ENCODE data around the gene FAM227A. TPM values are rescaled to one million over a fixed set of nuclear protein-coding genes. Genes with fewer than 3 reads are reported as not detected.

The FAM227A gene
- total and polyA plus RNA-seq, 2 of the 13 experiments (the other 11 are each of a cell fraction or from before 2014, with no cell fraction given) = 1.0 to 1.5 TPM

DNA sequence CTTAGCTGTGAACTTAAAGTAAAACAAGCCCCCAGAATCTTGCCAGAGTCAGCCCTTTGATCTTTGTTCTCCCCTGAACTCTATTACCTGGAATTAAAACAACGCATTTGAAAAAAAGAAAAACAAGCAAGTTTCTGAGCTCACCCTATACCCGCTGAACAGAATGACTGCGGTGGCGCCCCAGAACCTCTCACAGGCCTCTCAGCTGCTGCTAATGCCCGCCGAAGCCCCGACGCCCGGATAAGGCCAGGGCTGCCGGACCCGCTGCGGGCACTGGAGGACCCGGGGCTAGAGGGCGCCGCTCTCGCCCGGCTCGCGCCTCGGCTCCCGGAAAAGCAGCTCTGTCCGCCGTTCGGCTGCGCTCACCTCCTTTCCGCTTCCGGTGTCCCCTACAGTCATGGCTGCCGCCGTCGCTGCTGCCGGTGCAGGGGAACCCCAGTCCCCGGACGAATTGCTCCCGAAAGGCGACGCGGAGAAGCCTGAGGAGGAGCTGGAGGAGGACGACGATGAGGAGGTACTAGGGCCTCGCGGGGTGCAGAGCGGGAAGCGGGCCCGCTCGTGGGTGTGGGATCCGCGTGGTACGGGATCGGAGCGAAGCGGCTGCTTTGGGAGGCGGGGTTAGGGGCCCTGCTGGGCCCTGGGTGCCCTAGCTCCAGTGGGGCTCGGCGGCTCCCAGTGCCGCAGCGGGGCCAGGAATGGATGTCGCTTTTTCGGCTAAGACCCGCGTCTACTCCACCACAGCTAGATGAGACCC, 25.6 kb upstream of the FAM227A start, which contains the start of gene TOMM22 (continued):
- TF ChIP-seq, protein P1, sequence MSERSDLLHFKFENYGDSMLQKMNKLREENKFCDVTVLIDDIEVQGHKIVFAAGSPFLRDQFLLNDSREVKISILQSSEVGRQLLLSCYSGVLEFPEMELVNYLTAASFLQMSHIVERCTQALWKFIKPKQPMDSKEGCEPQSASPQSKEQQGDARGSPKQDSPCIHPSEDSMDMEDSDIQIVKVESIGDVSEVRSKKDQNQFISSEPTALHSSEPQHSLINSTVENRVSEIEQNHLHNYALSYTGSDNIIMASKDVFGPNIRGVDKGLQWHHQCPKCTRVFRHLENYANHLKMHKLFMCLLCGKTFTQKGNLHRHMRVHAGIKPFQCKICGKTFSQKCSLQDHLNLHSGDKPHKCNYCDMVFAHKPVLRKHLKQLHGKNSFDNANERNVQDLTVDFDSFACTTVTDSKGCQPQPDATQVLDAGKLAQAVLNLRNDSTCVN (CRISPR knock-in tag; IDR thresholded peaks at IDR 0.05; ENCODE audit: borderline replicate concordance) = peak; percentile 70; the same call in 1 of the 2 replicates
- TF ChIP-seq FOXP1 (IDR thresholded peaks at IDR 0.05) (no peak), FOXP1 (CRISPR knock-in tag; IDR thresholded peaks at IDR 0.05) (0 out of 2 replicates have a peak, but pooled peaks have one; percentile 22), KAT2B (IDR thresholded peaks at IDR 0.05; ENCODE audit: borderline replicate concordance, low read depth, low read length) (no peak), MBNL3 (CRISPR knock-in tag; conservative IDR thresholded peaks at IDR 0.05) (no peak), HDAC2 (CRISPR knock-in tag; IDR thresholded peaks at IDR 0.05) (peak; percentile 94), ZNF10 (CRISPR knock-in tag; IDR thresholded peaks at IDR 0.05; ENCODE audit: borderline replicate concordance, low read depth) (no peak), GFI1 (CRISPR knock-in tag; IDR thresholded peaks at IDR 0.05; ENCODE audit: borderline replicate concordance) (peak; percentile 63; the same call in 1 of the 2 replicates), ZNF563 (CRISPR knock-in tag; IDR thresholded peaks at IDR 0.05) (peak; percentile 81), ZZZ3 (CRISPR knock-in tag; IDR thresholded peaks at IDR 0.05; ENCODE audit: borderline replicate concordance) (peak; percentile 95; the same call in 1 of the 2 replicates), ZSCAN22 (CRISPR knock-in tag; IDR thresholded peaks at IDR 0.05) (no peak), YY1 (IDR thresholded peaks at IDR 0.05; ENCODE audit: insufficient read depth, insufficient replicate concordance, low read depth, low read length) (peak; percentile 99), ZNF781 (CRISPR knock-in tag; IDR thresholded peaks at IDR 0.05; ENCODE audit: borderline replicate concordance, not compliant biosample characterization) (peak; percentile 56), CAMTA2 (CRISPR knock-in tag; IDR thresholded peaks at IDR 0.05; ENCODE audit: borderline replicate concordance) (peak; percentile 97; the same call in 1 of the 2 replicates), ZNF570 (CRISPR knock-in tag; IDR thresholded peaks at IDR 0.05; ENCODE audit: borderline replicate concordance) (0 out of 2 replicates have a peak, but pooled peaks have one; percentile 58)
- TF ChIP-seq, protein P2, sequence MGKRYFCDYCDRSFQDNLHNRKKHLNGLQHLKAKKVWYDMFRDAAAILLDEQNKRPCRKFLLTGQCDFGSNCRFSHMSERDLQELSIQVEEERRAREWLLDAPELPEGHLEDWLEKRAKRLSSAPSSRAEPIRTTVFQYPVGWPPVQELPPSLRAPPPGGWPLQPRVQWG (CRISPR knock-in tag; IDR thresholded peaks at IDR 0.05; ENCODE audit: borderline replicate concordance, low read depth) = peak; percentile 83; the same call in 1 of the 2 replicates
- TF ChIP-seq, protein P3, sequence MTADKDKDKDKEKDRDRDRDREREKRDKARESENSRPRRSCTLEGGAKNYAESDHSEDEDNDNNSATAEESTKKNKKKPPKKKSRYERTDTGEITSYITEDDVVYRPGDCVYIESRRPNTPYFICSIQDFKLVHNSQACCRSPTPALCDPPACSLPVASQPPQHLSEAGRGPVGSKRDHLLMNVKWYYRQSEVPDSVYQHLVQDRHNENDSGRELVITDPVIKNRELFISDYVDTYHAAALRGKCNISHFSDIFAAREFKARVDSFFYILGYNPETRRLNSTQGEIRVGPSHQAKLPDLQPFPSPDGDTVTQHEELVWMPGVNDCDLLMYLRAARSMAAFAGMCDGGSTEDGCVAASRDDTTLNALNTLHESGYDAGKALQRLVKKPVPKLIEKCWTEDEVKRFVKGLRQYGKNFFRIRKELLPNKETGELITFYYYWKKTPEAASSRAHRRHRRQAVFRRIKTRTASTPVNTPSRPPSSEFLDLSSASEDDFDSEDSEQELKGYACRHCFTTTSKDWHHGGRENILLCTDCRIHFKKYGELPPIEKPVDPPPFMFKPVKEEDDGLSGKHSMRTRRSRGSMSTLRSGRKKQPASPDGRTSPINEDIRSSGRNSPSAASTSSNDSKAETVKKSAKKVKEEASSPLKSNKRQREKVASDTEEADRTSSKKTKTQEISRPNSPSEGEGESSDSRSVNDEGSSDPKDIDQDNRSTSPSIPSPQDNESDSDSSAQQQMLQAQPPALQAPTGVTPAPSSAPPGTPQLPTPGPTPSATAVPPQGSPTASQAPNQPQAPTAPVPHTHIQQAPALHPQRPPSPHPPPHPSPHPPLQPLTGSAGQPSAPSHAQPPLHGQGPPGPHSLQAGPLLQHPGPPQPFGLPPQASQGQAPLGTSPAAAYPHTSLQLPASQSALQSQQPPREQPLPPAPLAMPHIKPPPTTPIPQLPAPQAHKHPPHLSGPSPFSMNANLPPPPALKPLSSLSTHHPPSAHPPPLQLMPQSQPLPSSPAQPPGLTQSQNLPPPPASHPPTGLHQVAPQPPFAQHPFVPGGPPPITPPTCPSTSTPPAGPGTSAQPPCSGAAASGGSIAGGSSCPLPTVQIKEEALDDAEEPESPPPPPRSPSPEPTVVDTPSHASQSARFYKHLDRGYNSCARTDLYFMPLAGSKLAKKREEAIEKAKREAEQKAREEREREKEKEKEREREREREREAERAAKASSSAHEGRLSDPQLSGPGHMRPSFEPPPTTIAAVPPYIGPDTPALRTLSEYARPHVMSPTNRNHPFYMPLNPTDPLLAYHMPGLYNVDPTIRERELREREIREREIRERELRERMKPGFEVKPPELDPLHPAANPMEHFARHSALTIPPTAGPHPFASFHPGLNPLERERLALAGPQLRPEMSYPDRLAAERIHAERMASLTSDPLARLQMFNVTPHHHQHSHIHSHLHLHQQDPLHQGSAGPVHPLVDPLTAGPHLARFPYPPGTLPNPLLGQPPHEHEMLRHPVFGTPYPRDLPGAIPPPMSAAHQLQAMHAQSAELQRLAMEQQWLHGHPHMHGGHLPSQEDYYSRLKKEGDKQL (CRISPR knock-in tag; IDR thresholded peaks at IDR 0.05; ENCODE audit: low read depth) = peak; percentile 27; the same call in 1 of the 2 replicates
- TF ChIP-seq, protein P4, sequence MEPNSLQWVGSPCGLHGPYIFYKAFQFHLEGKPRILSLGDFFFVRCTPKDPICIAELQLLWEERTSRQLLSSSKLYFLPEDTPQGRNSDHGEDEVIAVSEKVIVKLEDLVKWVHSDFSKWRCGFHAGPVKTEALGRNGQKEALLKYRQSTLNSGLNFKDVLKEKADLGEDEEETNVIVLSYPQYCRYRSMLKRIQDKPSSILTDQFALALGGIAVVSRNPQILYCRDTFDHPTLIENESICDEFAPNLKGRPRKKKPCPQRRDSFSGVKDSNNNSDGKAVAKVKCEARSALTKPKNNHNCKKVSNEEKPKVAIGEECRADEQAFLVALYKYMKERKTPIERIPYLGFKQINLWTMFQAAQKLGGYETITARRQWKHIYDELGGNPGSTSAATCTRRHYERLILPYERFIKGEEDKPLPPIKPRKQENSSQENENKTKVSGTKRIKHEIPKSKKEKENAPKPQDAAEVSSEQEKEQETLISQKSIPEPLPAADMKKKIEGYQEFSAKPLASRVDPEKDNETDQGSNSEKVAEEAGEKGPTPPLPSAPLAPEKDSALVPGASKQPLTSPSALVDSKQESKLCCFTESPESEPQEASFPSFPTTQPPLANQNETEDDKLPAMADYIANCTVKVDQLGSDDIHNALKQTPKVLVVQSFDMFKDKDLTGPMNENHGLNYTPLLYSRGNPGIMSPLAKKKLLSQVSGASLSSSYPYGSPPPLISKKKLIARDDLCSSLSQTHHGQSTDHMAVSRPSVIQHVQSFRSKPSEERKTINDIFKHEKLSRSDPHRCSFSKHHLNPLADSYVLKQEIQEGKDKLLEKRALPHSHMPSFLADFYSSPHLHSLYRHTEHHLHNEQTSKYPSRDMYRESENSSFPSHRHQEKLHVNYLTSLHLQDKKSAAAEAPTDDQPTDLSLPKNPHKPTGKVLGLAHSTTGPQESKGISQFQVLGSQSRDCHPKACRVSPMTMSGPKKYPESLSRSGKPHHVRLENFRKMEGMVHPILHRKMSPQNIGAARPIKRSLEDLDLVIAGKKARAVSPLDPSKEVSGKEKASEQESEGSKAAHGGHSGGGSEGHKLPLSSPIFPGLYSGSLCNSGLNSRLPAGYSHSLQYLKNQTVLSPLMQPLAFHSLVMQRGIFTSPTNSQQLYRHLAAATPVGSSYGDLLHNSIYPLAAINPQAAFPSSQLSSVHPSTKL (CRISPR knock-in tag; IDR thresholded peaks at IDR 0.05) = peak; percentile 76

Measured in HepG2 (cell line).